Fibroblast of skin of right biceps (primary cell): ENCODE data around the gene C20orf173.
A peak's percentile ranks its signal among the peaks of the same experiment; 100 is the strongest.
"Not testable (repeated sequence)": the region's sequence is repeated elsewhere in the genome, so short reads cannot be mapped to it uniquely, and the experiment has no call there.

Source experiments
- DNase-seq: peaks from one replicate; pipeline ENCODE4 v3.0.0-alpha.2; 2013

Gene C20orf173

DNA sequence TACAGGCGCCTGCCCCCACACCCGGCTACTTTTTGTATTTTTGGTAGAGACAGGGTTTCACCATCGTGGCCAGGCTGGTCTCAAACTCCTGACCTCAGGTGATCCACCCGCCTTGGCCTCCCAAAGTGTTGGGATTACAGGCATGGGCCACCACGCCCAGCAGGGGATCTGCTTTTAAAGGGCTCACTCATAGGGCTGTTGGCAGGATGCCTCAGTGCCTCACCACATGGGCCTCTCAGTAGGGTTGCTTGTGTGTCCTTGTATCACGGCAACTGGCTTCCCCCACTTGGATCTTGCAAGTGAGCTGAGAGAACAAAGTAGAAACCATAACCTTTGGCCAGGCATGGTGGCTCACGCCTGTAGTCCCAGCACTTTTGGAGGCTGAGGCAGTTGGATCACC lies 15.5 kb upstream of the C20orf173 start:
- peak; percentile 60 for DNase-seq

DNA sequence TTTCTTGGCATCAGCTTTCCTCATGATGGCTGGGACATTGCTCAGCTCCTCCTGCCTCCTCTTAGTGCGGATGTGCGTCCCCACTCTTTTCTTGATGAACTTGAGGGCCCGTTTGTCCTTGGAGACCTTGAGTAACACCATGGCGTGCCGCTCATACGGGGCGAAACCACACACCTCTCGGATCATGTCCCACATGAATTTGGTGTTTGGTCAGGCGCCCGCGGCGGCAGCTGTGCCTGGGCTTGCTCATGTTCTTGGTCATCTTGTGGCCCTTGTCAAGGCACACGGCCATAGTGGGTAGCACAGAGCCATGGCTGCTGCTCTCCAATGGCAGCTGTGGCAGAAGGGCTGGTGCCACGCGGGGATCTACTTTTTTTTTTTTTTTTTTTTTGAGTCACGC lies 15.0 kb upstream of the C20orf173 start:
- no peak for DNase-seq

DNA sequence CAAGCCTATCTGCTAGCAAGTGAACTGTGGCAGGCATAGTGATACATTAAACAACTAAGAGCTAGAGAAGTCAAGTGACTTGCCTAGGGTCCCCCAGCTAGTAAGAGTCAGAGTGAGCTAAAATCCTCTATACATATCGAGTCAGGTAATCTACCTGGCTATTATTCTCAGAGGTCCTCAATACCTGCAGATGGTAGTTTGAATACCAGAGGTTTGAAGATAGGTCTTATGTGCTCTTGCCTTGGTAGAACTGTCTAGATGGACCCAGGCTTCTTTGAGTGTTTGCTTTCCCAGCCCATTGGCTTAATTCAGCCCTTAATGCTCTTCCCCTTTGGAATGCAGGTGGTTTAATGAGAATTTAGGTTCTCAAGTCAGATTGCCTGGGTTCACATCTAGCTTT lies 13.5 kb upstream of the C20orf173 start:
- no peak for DNase-seq

DNA sequence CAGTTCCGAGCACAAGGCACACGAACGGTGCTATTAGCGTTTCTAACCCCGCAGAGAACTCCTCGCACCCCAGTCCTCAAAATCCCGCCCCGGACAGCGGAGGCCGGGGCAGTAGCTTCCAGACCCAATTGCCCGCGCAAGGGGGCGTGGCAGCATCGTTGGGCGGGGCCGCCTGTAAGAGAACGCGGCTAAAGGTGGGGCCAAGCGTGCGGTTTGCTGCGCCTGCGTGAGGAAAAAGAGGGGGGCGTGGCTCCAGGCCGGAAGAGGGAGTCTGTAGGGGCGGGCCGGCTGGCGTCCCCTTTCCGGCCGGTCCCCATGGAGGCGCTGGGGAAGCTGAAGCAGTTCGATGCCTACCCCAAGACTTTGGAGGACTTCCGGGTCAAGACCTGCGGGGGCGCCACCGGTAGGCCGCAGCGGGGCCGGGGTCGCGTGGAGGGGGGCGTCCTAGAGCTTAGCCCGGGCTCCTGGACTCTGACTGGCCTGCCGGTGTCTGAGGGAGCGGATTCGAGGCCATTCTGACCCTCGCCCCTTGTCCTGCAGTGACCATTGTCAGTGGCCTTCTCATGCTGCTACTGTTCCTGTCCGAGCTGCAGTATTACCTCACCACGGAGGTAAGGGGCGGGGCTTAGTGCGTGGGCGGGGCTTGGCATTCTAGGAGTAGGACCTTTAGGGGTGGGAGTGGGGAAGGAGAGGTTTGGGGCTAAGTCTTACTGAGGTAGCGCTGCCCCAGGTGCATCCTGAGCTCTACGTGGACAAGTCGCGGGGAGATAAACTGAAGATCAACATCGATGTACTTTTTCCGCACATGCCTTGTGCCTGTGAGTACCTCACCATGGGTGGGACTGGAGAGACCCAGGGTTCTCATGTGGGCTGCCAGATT lies 12.6 kb upstream of the C20orf173 start, which contains the start of gene ERGIC3:
Gene ERGIC3, plus strand, starts transcription at position 296 of the 880 bp plus-strand sequence. Its CDS starts 20 bp downstream, at position 316.
- peak; percentile 95 for DNase-seq

DNA sequence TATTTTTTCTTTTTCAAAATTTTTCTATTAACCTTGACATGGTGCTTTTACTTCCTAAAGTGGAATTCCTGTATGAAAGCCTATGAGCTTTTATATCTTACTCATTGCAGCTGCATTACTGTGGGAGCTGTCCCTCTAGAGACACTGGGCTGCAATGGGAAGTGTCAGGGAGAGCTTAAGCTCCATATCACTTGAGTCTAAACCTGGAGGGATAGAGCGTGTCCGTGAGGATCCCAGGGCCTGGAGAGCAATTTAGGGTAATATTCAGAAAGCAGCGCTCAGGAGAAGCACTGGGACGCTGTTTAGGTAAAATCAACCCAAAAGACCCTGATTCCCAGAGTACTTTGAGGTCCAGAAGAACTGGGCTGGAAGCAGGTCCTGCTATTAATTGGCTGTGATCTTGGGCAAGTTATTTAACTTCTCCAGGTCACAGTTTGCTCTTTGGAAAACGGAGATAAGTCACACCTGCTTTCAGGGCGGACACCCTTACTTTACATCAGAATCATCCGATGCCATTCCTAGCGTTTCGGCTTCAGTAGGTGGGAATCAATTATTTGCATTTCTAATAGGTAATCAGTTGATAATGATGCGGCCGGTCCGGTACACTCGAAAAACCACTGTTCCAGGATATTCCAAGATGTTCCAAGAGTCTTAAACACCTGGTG lies 11.8 kb upstream of the C20orf173 start:
- DNase-seq: no peak

DNA sequence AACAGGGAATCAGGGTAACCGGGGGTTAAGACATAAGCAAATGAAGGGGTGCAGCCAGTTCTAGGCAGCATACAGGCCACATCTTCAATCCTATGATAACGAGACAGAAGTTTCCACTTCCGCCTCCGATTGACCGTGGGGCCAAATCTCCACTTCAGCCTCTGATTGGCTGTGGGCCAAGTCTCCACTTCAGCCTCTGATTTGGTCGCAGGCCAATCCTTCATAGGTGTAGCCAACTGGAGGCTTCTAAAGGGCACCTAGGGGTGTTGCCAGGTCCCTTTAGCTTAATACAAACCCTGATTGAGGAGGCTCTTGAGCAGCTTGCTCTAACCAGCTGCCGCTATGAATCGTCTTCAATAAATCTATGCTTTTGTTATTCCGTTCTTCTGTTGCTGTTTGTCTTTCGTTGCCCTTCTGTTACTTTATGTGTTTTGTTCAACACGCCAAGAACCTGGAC lies 10.3 kb upstream of the C20orf173 start:
- DNase-seq: no peak

DNA sequence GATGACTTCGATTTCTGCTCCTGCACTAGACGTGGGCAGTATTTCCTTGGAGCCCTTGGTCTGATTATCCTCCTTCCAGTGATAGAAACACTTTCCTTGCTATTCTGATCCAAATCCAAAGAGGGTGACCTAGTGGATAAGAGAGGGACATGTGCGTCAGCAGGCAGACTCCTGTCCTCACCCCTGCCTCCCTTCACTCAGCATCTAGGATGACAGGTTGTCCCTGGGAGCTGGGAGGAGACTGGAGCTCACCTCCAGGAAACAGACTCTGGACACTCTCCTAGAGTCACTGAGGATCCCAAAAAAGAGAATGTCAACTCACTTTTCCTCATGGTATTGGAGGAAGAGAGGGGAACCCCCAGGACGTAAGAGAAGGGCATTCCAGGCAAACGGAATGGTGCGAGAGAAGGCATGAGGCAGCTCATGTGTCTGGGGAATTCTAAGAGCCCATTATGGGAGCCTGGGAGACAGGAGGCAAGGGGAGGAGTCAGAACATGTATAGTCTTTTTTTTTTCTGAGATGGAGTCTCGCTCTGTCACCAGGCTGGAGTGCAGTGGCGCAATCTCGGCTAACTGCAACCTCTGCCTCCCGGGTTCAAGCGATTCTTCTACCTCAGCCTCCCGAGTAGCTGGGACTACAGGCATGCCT lies 2.2 kb downstream of the C20orf173 start:
- no peak for DNase-seq

DNA sequence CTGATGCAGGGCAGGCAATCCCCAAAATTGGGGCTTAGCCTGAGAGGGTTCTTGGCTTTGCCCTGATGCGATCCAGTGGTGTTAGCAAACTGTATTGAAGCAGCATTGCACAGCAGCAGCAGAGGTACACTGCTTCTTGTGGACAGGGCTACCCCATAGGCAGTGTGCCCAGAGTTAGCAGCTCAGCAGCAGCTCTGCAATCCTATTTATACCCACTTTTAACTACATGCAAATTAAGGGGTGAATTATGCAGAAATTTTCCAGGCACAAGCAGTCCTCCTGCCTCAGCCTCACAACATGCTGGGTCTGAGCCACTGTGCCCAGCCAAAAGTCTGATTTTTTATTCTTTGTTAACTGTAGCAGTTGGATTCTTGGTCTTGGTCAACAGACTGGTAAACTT lies 3.8 kb downstream of the C20orf173 start:
- DNase-seq: no peak

DNA sequence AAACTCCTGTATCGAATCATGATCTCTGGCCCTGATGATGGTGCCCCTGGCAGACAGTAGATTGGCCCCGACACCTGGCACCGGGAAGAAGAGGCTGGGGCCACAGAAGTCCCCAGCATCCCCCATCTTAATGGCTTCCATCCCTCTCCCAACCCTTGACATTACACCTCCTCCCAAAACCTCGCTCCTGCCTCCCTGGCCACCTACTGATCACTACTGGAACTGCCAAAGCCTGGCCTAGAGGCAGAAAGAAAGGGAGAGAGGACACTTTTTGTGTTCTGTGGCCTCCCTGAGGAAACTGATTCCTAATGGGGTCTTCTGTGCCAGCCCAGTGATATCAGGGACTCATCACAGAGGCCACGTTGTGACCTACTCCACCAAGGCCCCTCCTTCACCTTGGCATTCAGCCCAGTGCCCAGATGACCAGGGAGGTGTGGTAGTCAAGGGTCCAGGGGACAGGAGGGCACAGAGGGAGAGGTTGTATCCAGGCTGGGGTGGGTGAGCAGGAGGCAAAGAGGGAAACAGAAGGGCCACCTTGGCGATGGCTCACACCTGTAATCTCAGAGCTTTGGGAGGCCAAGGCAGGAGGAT lies 6.1 kb downstream of the C20orf173 start:
- DNase-seq: no peak

DNA sequence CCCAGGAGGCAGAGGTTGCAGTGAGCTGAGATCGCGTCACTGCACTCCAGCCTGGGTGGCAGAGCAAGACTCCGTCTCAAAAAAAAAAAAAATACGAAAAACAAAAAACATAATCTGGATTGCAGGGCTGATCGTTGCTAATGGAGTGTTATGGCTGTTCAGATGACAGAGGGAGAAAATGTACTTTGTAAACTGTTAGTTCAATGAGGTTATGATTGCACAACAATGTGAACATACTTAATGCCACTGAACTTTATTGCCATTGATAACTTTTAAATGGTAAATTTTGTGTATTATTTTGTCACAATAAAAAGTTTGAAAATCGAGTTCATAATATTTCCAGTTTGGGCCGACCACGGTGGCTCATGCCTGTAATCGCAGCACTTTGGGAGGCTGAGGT lies 10.5 kb downstream of the C20orf173 start:
- DNase-seq: no peak

DNA sequence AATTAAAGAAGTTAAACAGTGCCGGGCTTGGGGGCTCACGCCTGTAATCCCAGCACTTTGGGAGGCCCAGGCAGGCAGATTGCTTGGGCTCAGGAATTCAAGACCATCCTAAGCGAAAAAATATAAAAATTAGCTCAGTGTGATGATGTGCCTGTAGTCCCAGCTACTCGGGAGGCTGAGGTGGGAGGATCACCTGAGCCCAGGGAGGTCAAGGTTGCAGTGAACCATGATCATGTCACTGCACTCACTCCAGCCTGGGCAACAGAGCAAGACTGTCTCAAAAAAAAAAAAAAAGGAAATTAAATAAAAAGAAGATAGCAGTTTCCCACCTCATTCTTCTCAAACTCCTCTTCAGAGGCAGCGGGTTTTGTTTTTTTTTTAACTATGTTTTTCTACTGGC lies 11.7 kb downstream of the C20orf173 start:
- DNase-seq: not testable (repeated sequence)

DNA sequence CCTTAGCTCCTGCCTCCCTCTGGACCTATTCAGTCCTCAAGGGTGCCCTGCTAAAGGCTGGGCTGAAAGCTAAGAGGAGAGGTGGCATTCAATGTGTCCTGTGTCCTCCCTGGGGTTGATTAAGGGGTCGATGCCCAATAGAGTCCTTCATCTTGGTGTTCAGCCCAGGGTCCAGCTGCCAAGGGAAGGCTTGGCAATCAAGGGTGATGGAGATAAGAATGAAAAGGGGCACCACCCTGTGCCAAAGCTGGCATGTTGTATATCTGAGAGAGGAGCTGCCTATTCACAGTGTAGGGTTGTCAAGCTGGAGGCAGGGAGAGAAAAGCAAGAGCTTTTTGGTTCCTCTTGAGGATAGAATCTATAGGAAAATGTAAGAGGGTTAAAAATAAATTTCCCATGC lies 12.3 kb downstream of the C20orf173 start:
- DNase-seq: no peak

DNA sequence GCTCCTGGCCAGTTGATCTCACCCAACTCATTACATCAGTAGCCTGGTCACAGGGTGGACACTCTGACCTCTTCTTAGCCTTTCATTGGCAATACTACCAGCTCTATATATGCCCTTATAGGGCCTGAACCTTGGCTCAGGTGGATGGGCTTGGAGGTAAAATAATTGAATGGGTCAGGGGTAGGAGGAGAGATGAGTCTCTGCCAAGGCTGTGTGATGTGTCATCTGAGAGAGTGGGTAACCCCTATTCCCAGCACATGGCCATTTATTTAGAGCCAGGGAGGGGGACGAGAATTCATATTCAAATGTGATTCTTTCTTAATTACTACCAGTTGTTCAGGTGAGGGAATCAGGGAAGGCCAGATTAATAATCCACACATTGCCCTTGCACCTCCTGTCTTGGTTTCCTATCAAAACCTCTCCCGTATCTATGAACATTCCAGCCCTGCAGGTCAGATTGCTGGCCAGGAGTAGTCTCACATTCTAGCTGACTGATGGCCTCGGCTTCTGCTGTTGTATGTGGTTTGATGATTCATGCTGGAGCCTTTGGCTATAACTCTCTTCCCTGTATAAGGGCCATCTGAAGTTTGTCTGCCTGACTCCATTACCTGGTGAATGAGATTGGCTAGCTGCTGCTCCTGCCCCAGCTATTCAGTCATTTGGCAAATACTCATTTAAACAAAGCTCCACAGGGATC lies 13.4 kb downstream of the C20orf173 start:
- DNase-seq: peak; percentile 83

DNA sequence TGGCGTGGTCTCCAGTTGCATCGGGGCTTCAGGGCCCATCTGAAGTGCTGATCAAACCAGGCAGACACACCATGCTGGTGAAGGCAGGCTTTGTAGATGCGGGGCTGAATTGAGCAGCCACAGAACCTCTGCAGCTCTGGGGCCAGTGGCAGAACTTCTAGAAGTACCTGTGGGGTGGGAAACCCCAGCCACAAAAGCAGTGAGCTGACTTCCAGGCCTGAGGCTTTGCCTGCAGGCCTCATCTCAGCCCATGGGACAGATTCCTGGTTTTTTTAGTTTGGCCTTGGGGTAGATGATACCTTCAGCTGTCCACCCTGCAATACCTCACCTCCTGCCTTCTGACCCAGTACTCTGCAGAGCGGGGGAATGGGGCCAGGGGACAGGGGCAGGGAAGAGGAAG lies 14.1 kb downstream of the C20orf173 start:
- DNase-seq: no peak

DNA sequence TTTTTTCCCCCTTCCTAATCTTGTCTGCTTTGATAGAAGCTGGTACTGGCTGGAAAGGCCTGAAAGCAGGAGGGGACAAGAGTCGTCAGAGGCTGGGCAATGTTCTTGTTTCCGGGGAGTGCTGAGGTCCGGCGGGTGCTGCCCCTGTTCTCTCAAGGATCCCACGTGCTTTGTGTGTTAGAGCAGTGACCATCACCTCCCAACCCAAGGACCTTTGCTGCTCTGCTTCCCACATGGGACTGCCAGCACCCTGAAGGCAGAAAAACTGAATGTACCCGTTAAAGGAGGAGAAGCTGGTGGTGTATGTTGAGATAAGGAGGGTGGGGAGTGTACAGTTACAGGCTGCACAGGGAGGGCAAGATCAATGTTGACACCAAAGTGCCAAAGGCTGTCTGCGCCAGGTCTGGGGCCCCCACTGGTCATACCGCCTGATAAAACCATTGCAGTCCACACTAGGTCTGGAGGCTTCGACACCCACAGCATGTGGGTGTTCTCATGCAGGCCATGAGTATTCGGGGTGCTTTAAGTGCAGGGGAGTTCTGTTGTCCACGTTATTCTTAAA lies 15.0 kb downstream of the C20orf173 start:
- no peak for DNase-seq

DNA sequence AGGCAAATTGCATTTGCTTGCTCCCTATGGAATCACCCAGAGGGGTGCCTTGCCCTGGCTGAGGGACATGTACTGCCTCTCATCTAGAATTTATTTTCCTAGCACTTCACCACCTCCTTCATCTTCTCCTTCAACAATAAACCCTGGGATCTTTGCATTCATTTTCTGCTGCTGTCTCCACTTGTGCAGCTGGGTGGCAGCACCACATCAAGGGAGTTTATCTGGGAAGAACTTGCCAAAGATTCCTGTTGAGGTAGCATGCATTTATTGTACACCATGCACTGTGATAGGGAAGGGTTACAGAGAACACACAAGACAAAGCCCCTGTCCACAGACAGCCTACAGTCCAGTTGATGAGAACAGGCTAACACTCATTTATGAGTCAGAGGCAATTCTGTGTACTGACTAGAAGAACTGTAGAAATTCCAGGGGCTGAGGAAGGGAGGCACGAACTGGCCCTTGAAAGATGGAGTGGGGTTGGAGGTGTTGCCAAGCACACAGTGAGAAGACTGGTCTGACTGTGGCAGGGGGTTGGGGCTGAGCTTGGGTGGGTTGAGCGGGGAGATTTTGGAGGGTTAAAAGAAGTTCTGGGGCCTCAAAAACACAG lies 17.5 kb downstream of the C20orf173 start:
- peak; percentile 48 for DNase-seq

DNA sequence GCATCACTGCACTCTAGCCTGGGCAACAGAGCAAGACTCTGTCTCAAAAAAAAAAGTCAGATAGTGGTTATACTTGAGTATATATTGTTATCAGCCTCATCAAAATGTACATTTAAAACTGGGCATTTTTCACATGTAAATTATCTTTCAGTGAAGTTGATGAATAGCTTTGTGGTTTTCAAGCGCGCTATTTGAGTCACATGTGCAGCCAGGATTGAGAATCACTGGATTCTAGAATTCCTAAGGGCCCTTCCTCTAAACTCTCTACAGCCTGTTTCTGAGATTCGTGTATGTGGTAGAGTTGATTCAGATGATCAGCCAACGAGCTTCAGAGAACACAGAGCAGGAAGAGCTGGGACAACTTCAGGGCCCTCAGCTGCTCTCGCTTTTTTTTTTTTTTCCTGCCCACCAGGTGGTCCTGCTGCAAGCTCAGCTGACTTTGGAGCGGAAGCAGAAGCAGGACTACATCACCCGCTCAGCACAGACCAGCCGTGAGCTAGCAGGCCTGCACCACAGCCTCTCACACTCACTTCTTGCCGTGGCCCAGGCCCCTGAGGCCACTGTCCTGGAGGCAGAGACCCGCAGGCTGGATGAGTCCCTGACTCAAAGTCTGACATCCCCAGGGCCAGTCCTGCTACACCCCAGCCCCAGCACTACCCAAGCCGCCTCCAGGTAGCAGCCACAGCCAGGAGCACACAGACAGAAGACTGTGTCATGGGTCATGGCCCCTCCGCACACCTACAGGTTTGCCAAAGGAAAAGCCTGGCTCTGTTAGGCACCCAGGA lies 18.3 kb downstream of the C20orf173 start:
- peak; percentile 45 for DNase-seq

DNA sequence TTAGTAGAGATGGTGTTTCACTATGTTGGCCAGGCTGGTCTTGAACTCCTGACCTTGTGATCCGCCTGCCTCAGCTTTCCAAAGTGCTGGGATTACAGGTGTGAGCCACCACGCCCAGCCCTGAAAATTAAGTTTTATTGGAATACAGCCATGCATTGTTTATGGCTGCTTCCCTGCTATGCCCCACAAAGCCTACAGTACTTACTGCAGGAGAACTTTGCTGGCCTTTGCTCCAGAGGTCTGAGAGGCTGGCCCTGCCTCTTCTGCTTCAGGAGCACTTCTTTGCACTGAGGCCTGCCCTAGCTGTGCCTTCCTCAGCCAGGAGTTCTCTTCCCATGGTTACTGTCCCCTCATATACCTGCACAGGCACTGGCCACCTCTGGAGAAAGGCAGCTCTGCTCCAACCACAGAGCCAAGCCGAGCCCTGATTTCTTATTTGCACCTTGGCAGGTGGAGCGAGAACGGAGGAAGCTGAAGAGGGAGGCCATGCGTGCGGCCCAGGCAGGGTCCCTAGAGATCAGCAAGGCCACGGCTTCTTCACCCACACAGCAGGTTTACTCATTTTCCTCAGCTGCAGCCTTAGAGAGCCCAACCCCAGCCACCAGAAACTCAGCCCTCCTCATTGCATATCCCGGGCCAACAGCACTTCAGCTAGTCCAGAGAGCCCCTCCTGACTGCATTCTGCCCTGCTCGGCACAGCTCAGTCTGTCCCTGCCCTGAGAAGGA lies 20.8 kb downstream of the C20orf173 start:
- no peak for DNase-seq

DNA sequence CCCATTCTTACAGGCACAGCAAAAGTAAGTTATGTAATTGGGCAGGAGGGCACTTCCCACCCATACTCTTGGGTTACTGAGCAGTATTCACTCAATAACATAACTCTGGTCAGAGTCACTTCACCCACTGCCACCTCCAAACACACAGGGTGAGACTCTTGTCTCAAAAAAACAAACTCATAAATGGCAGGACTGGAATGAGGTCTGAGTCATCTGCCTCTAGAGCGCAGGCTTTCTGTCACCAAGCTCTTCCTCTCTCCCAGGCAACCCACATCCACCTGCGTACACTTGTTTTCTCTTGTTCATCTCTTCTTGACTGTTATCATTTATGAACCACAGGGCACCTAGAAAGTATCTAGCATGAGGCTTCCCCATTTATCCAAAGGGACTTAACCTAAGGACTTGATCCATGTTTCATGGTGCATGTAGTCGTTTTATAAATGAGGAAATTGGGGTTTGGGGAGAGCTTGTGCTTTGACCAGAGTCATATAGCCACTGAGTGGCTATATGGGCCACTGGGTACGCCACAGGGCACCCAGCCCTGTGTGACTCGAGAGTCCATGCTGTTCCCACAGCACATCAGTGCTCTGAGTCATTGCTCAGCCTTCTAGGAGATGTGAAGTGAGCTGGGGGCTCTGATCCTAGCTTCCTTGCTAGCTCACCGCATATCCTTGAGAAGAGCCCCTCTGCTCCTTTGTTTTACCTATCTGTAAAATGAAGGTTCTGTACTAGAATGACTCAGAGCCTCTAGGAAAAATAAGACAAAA lies 22.4 kb downstream of the C20orf173 start:
- DNase-seq: peak; percentile 22
